C4-2B (cell line): ENCODE measurements around the gene WNT16.

Experiments used
- ZFX ChIP-seq: fragments of 450-650 bp; IDR thresholded peaks from 2 replicates; pipeline ENCODE4 v1.6.1; 2017
- TF ChIP-seq, protein P1 (sequence below): fragments of 450-650 bp; conservative IDR thresholded peaks from 2 replicates; pipeline ENCODE4 v1.5.1; 2017; ENCODE audit warnings: mild to moderate bottlenecking

DNA sequence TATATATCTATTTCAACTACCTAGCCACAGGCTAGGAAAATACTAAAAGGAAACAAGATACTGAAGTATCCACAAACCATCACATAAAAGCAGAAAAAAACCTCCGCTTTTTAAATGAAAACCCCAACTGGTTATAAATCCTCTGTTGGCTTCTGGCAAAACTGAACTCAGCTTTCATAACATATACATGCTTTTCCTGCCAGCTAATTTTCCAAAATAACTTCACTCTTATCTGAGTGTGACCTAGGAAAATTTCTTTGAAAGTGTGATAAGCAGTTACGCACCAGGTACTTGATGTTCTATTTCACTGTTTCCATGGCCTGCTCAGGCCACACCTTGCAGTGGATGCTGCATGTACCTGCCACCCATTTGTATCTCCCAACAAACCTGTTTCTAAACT lies 55.5 kb downstream of the WNT16 start:
- TF ChIP-seq, protein P1, sequence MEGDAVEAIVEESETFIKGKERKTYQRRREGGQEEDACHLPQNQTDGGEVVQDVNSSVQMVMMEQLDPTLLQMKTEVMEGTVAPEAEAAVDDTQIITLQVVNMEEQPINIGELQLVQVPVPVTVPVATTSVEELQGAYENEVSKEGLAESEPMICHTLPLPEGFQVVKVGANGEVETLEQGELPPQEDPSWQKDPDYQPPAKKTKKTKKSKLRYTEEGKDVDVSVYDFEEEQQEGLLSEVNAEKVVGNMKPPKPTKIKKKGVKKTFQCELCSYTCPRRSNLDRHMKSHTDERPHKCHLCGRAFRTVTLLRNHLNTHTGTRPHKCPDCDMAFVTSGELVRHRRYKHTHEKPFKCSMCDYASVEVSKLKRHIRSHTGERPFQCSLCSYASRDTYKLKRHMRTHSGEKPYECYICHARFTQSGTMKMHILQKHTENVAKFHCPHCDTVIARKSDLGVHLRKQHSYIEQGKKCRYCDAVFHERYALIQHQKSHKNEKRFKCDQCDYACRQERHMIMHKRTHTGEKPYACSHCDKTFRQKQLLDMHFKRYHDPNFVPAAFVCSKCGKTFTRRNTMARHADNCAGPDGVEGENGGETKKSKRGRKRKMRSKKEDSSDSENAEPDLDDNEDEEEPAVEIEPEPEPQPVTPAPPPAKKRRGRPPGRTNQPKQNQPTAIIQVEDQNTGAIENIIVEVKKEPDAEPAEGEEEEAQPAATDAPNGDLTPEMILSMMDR: no peak
- no peak for TF ChIP-seq ZFX
